Amniotic stem cell (primary cell): ENCODE data around the gene LPP.
"Not testable (repeated sequence)": the region's sequence is repeated elsewhere in the genome, so short reads cannot be mapped to it uniquely, and the experiment has no call there.

Experiments
- DNase-seq: peaks from one replicate; lab custom pipeline; 2025; lab: John Stamatoyannopoulos, UW

The LPP gene

GRCh38 chr3:188634285-188634684 lies 480.3 kb downstream of the LPP start:
- no peak for DNase-seq

GRCh38 chr3:188635258-188636042 lies 481.5 kb downstream of the LPP start:
- DNase-seq = no peak

GRCh38 chr3:188636292-188636691 lies 482.3 kb downstream of the LPP start:
- not testable (repeated sequence) for DNase-seq

- no peak for DNase-seq
Measured at GRCh38 chr3:188641076-188641475, 487.1 kb downstream of the LPP start.

- no peak for DNase-seq
Measured at GRCh38 chr3:188643736-188644135, 489.8 kb downstream of the LPP start.

- DNase-seq = no peak
Measured at GRCh38 chr3:188646592-188646991, 492.6 kb downstream of the LPP start.

GRCh38 chr3:188647237-188647636 lies 493.3 kb downstream of the LPP start:
- DNase-seq = no peak

GRCh38 chr3:188649521-188649920 lies 495.6 kb downstream of the LPP start:
- DNase-seq = no peak

GRCh38 chr3:188656196-188656982 lies 502.4 kb downstream of the LPP start:
- DNase-seq = no peak

- no peak for DNase-seq
Measured at GRCh38 chr3:188658606-188659005, 504.6 kb downstream of the LPP start.

- no peak for DNase-seq
Measured at GRCh38 chr3:188659449-188660090, 505.6 kb downstream of the LPP start.

GRCh38 chr3:188660415-188660814 lies 506.5 kb downstream of the LPP start:
- DNase-seq = no peak

GRCh38 chr3:188661806-188662205 lies 507.8 kb downstream of the LPP start:
- no peak for DNase-seq

- DNase-seq = no peak
Measured at GRCh38 chr3:188662214-188662613, 508.3 kb downstream of the LPP start.

- no peak for DNase-seq
Measured at GRCh38 chr3:188662795-188663194, 508.8 kb downstream of the LPP start.

GRCh38 chr3:188663839-188664238 lies 509.9 kb downstream of the LPP start:
- no peak for DNase-seq

- DNase-seq = no peak
Measured at GRCh38 chr3:188664795-188665194, 510.8 kb downstream of the LPP start.

GRCh38 chr3:188667926-188668325 lies 514.0 kb downstream of the LPP start:
- no peak for DNase-seq

GRCh38 chr3:188670446-188670845 lies 516.5 kb downstream of the LPP start:
- no peak for DNase-seq

- no peak for DNase-seq
Measured at GRCh38 chr3:188671971-188672370, 518.0 kb downstream of the LPP start.

- DNase-seq = no peak
Measured at GRCh38 chr3:188672840-188673239, 518.9 kb downstream of the LPP start.

- no peak for DNase-seq
Measured at GRCh38 chr3:188673646-188674186, 519.8 kb downstream of the LPP start.

GRCh38 chr3:188674595-188674994 lies 520.6 kb downstream of the LPP start:
- no peak for DNase-seq
